H1 (cell line): ENCODE data around the gene SNX32. TPM values are rescaled to one million over a fixed set of nuclear protein-coding genes. Genes with fewer than 3 reads are reported as not detected.
A peak's percentile ranks its signal among the peaks of the same experiment; 100 is the strongest.

ENCODE experiments used
- CBX5 ChIP-seq: fragments of 300-800, 300-1000 bp; sonication (generic); IDR thresholded peaks from 2 replicates; pipeline ENCODE4 v1.7.1; 2016; ENCODE audit warnings: antibody characterized with exemption, low read length, low read depth
- CEBPB ChIP-seq: IDR thresholded peaks from 2 replicates; pipeline ENCODE4 v1.6.1; 2012; ENCODE audit warnings: low read depth, low read length
- CTCF ChIP-seq, 3 experiments: IDR thresholded peaks; 1 replicate in 2 of 3; 2 replicates in 1 of 3; pipeline versions ENCODE4 v1.5.1 to v1.6.1; 2011; ENCODE audit warnings: low read length in 3 of 3, mild to moderate bottlenecking in 3 of 3, inconsistent platforms in 2 of 3, low read depth in 1 of 3, moderate library complexity in 1 of 3; ENCODE audit not compliant: insufficient read depth in 1 of 3; ENCODE audit errors: control extremely low read depth in 1 of 3
- EGR1 ChIP-seq: IDR thresholded peaks from 2 replicates; pipeline ENCODE4 v1.6.1; 2011; ENCODE audit warnings: low read depth, low read length, borderline replicate concordance
- HDAC2 ChIP-seq, 2 experiments: fragments of 300-600 bp in 1 of 2; sonication (generic) in 1 of 2; IDR thresholded peaks; 2 replicates each; pipeline ENCODE4 v1.6.1; 2011 to 2012; ENCODE audit warnings: low read depth in 2 of 2, low read length in 2 of 2, mild to moderate bottlenecking in 2 of 2, moderate library complexity in 2 of 2, borderline replicate concordance in 1 of 2, inconsistent platforms in 1 of 2
- HDAC6 ChIP-seq: IDR thresholded peaks from one replicate; pipeline ENCODE4 v1.7.1; 2012; ENCODE audit warnings: low read depth, mild to moderate bottlenecking, inconsistent platforms, low read length, moderate library complexity
- MAX ChIP-seq: IDR thresholded peaks from 2 replicates; pipeline ENCODE4 v1.6.1; 2012; ENCODE audit warnings: inconsistent platforms
- NRF1 ChIP-seq: IDR thresholded peaks from 2 replicates; pipeline ENCODE4 v1.6.1; 2011; ENCODE audit warnings: mild to moderate bottlenecking, low read depth, low read length, improper control_type of control experiment
- POLR2A ChIP-seq, 2 experiments: IDR thresholded peaks; 1 replicate in 1 of 2; 2 replicates in 1 of 2; pipeline ENCODE4 v1.6.1; 2011; ENCODE audit warnings: low read depth in 2 of 2, low read length in 2 of 2, mild to moderate bottlenecking in 2 of 2; ENCODE audit errors: control extremely low read depth in 1 of 2
- RAD21 ChIP-seq, 2 experiments: IDR thresholded peaks in 1 of 2; conservative IDR thresholded peaks in 1 of 2; 2 replicates each; pipeline ENCODE4 v1.6.1; 2011; ENCODE audit warnings: low read depth in 2 of 2, low read length in 2 of 2, improper control_type of control experiment in 1 of 2, inconsistent platforms in 1 of 2, mild to moderate bottlenecking in 1 of 2, moderate library complexity in 1 of 2
- RBBP5 ChIP-seq: IDR thresholded peaks from 2 replicates; pipeline ENCODE4 v1.7.1; 2012; ENCODE audit warnings: low read depth, mild to moderate bottlenecking, inconsistent platforms, low read length, moderate library complexity, borderline replicate concordance
- RNF2 ChIP-seq: fragments of 200-900, 300-1000 bp; sonication (generic); IDR thresholded peaks from 2 replicates; pipeline ENCODE4 v1.7.1; 2016; ENCODE audit warnings: borderline replicate concordance, low read depth, mild to moderate bottlenecking, antibody characterized with exemption, low read length; ENCODE audit not compliant: poor library complexity, severe bottlenecking; ENCODE audit errors: missing control alignments
- RXRA ChIP-seq: IDR thresholded peaks from 2 replicates; pipeline ENCODE4 v1.6.1; 2011; ENCODE audit warnings: low read depth, mild to moderate bottlenecking, low read length, moderate library complexity; ENCODE audit not compliant: insufficient read depth
- SAP30 ChIP-seq: fragments of 300-600 bp; sonication (generic); IDR thresholded peaks from 2 replicates; pipeline ENCODE4 v1.7.1; 2012; ENCODE audit warnings: low read length, moderate library complexity, mild to moderate bottlenecking, inconsistent platforms; ENCODE audit not compliant: insufficient read depth, insufficient replicate concordance
- SIRT6 ChIP-seq: IDR thresholded peaks from one replicate; pipeline ENCODE4 v1.7.1; 2012; ENCODE audit warnings: low read length, inconsistent platforms
- TAF1 ChIP-seq: IDR thresholded peaks from 2 replicates; pipeline ENCODE4 v1.6.1; 2011; ENCODE audit warnings: mild to moderate bottlenecking, low read depth, low read length
- TAF7 ChIP-seq: optimal IDR thresholded peaks from 2 replicates; pipeline ENCODE3; 2011; ENCODE audit warnings: low read depth, mild to moderate bottlenecking, inconsistent platforms, low read length, moderate library complexity, borderline replicate concordance
- TEAD4 ChIP-seq: IDR thresholded peaks from 2 replicates; pipeline ENCODE4 v1.6.1; 2012; ENCODE audit warnings: low read depth, low read length, inconsistent platforms, mixed read lengths
- YY1 ChIP-seq: IDR thresholded peaks from 2 replicates; pipeline ENCODE4 v1.6.1; 2011; ENCODE audit warnings: low read depth, mild to moderate bottlenecking, low read length
- ZNF274 ChIP-seq: IDR thresholded peaks from 2 replicates; pipeline ENCODE4 v1.7.0; 2012; ENCODE audit warnings: low read length, borderline replicate concordance; ENCODE audit errors: extremely low read depth
- polyA plus RNA-seq, 7 experiments: library from polyadenylated mRNA; depleted of rRNA in 3 of 7; stranded (reverse) in 5 of 7; unstranded in 2 of 7; fragments of >200 nt in 5 of 7; fragments of 200-250 nt in 2 of 7; gene quantifications; 1 replicate in 5 of 7; 2 replicates in 1 of 7; 4 replicates in 1 of 7; pipeline versions ENCODE4 v1.2.1 to v1.2.3, GENCODE V29; 2011 to 2013; ENCODE audit warnings: missing spikeins in 2 of 7, mixed read lengths in 2 of 7
- total RNA-seq: library from RNA; stranded (reverse); fragmentation: NEBNext Ultra II Directional; extraction: Animal tissue kit (Norgen Biotek cat#: 25700); gene quantifications from 2 replicates; pipeline ENCODE4 v1.2.1, GENCODE V29; 2021

The SNX32 gene
- total and polyA plus RNA-seq, 2 of the 8 experiments (the other 6 are each of a cell fraction or from before 2014, with no cell fraction given), result 0.76 to 2.2 TPM

GRCh38 chr11:65888163-65888814 is 54.5 kb downstream of the SNX32 start, which contains the start of gene FIBP (continued):
- TF ChIP-seq MAX (peak; percentile 69; the same call in 1 of the 2 replicates), SIRT6 (no peak), YY1 (peak; percentile 85), RNF2 (no peak), TAF1 (peak; percentile 77), EGR1 (peak; percentile 88), NRF1 (no peak), RXRA (no peak), RAD21 (IDR thresholded peaks at IDR 0.05 in 1 of 2, conservative IDR thresholded peaks at IDR 0.05 in 1 of 2; ENCODE audit: low read depth in 2 of 2, low read length in 2 of 2) (peak; percentile 42 to 64), CTCF (IDR thresholded peaks at IDR 0.05; ENCODE audit: control extremely low read depth in 1 of 3, insufficient read depth in 1 of 3, low read depth in 1 of 3, low read length in 3 of 3) (peak in 2 of 3 experiments; percentile 80 to 84; a peak in 3 of 4 replicates), CBX5 (no peak), TAF7 (peak; percentile 89), TEAD4 (0 out of 2 replicates have a peak, but pooled peaks have one; percentile 69), CEBPB (no peak), POLR2A (IDR thresholded peaks at IDR 0.05; ENCODE audit: control extremely low read depth in 1 of 2, low read depth in 2 of 2, low read length in 2 of 2) (peak in 1 of 2 experiments; percentile 93; a peak in 2 of 3 replicates), HDAC2 (IDR thresholded peaks at IDR 0.05; ENCODE audit: borderline replicate concordance in 1 of 2, low read depth in 2 of 2, low read length in 2 of 2) (peak in 1 of 2 experiments; percentile 31; a peak in 1 of 4 replicates), RBBP5 (peak; percentile 65; the same call in 1 of the 2 replicates), SAP30 (no peak), ZNF274 (no peak), HDAC6 (no peak)
